HG03342 (cell line): ENCODE measurements around the gene GCNT3.
"Not testable (repeated sequence)": the region's sequence is repeated elsewhere in the genome, so short reads cannot be mapped to it uniquely, and the experiment has no call there.

Experiments used
- ATAC-seq: cut with Tn5 transposase; IDR thresholded peaks from one replicate; pipeline ENCODE4 v1.9.1; 2021; ENCODE audit warnings: mild to moderate bottlenecking, moderate library complexity; ENCODE audit not compliant: unreplicated experiment

GCNT3 gene

DNA sequence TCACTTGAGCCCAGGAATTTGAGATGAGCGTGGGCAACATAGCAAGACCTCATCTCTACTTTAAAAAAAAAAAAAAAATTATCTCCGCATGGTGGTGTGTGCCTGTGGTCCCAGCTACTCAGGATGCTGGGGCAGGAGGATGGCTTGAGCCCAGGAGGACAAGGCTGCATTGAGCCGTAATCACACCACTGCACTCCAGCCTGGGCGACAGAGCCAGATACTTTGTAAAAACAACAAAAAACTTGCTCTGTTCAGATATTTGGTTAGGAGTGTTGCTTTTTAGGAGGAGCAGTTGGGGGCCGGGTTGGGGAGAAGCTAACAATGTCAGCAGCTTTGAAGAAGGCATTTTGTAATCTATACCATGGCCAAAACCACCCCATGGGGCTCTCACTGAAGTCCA lies 4.1 kb downstream of the GCNT3 start:
- no peak for ATAC-seq

DNA sequence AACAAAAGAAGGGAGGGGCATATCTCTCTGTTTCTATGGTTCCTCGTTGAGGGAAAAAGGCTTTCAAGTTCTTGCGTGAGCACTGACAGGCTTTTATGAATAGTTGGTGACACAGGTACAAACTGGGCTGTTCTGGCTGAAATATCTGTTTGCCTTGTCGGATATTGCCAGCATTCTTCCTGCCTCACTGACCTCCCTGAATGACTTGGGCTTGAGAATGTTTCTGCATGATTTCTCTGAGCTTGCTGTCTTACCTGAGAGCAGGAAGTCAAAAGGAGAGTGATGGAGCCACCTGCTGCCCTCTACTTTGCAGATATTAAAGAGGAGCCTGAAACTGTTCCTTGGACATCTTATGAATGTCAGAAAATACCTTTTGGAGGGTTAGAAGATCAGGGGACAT lies 4.8 kb downstream of the GCNT3 start:
- no peak for ATAC-seq

DNA sequence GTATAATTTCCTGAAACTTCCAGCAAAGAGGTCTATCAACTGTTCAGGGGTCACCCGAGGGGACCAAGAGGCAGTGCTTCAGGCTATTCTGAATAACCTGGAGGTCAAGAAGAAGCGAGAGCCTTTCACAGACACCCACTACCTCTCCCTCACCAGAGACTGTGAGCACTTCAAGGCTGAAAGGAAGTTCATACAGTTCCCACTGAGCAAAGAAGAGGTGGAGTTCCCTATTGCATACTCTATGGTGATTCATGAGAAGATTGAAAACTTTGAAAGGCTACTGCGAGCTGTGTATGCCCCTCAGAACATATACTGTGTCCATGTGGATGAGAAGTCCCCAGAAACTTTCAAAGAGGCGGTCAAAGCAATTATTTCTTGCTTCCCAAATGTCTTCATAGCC lies 6.8 kb downstream of the GCNT3 start:
- ATAC-seq = no peak

DNA sequence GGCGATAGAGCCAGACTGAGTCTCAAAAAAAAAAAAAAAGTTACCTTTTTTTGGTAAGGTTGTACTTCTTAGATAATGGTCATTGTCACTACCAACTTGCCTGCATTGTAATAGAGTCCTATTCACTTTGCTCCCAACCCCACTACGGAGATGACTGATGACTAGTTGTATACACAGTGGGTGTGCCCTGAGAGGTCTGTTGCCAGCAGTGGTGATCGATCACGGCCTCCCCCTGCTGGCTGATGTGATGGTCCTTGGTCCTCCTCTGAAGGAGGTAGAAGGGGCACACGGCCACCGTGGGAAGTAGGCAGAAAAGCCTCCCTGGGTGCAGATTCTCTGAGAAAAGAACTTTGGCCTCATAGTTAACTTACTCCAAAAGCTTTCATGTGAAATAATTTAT lies 10.7 kb downstream of the GCNT3 start:
- ATAC-seq = no peak

DNA sequence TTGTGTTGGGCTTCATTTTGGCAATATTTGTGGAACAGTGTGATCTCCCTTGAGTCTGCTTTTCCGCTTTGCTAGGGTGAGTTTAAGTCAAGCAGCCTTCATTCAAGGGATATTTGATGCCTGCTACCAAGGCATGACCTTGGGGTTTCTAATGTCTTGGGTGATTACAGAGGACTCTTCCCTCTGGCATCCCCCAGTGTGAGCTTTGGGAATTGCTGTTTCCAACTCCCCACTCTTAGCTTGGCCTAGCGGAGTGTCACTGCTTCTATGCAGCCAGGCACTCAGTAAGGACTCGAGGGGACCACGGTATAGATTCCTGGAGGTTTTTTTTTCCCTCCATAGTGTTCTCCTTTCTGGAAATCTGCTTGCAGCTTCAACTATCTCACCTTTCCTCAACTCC lies 21.1 kb downstream of the GCNT3 start:
- ATAC-seq = no peak

DNA sequence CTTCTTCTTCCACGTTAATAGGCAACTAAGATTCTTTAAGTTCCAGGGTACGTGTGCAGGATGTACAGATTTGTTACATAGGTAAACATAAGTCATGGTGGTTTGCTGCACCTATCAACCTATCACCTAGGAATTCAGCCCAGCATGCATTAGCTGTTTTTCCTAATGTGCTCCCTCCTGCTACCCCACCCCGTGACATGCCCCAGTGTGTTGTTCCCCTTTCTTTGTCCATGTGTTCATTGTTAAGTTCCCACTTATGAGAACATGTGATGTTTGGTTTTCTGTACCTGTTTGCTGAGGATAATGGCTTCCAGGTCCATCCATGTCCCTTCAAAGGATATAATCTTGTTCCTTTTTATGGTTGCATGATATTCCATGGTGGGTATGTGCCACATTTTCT lies 24.6 kb downstream of the GCNT3 start:
- no peak for ATAC-seq

DNA sequence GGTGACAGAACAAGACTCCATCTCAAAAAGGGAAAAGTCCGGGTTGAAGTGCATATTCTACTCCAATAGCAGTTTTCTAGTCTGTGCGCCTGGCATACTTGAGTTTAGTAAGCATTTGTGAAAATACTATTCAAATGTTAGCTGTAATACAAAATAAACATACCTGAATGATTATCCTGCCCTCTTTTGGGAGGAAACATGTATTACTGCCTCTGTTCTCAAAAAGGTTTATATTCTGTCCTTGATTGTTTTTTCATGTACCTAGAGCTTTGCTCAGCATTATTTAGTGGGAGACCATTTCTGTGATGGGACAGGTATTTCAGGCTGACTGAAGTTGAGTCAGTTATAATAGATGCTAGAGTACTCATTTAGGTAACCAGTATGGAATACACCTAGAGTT lies 25.9 kb downstream of the GCNT3 start:
- not testable (repeated sequence) for ATAC-seq

DNA sequence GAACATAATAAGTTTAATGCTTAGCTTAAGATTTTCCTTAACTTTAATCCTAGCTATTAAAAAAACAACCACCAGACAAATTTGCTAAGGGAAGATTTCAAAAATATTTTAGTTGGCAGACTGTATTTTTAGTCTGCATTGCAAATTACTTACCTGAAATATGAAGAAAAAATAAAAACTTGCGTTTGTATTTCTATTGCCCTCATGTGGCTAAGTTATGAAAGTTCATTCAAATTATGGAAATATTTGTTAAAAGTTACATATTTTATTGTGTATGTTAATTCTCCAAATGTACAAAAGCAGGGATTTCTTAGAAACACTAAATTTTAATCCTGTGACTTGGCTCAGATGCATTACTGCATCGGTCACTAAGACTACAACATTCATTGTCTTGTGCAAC lies 30.8 kb downstream of the GCNT3 start:
- ATAC-seq = no peak

DNA sequence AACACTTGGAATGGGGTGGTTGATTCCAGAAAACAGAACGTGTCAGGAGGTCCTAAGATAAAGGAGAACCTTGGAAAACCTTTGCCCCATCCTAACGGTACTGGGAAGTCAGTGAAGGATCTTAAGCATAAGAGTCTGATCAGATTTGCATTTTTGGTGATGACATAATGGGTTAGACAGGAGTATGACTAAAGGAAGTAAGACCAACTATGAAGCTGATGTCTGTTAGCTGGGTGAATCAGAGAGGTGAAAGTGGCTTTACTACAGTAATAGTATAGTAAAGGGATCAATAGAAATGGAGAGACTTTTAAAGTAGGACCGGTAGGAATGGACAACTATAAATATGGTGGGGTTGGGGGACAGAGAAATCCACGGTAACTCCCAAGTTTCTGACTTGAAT lies 33.2 kb downstream of the GCNT3 start:
- ATAC-seq = no peak

DNA sequence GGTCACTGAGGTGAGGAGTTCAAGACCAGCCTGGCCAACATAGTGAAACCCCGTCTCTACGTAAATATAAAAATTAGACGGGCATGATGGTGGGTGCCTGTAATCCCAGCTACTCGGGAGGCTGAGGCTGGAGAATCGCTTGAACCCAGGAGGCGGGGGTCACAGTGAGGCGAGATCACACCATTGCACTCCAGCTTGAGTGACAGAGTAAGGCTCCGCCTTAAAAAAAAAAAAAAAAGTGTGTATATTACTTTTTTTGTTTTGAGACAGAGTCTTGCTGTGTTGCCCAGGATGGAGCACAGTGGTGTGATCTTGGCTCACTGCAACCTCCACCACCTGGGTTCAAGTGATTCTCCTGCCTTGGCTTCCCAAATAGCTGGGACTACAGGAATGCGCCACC lies 34.2 kb downstream of the GCNT3 start:
- ATAC-seq = not testable (repeated sequence)

DNA sequence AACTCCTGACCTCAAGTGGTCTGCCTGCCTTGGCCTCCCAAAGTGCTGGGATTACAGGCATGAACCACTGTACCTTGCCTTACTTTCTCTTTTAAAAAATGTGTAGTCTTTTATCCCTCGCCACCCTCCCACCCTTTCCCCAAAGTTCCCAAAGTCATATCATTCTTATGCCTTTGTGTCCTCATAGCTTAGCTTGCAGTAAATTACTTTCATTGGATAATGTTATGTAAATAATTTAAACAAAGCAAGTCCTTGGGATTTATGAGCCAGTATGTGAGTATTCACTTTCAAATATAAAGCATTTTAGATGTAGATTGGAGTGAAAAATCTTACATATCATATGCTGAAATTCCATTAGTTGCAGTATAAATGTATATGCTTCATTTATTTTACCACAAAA lies 34.7 kb downstream of the GCNT3 start:
- ATAC-seq = no peak

DNA sequence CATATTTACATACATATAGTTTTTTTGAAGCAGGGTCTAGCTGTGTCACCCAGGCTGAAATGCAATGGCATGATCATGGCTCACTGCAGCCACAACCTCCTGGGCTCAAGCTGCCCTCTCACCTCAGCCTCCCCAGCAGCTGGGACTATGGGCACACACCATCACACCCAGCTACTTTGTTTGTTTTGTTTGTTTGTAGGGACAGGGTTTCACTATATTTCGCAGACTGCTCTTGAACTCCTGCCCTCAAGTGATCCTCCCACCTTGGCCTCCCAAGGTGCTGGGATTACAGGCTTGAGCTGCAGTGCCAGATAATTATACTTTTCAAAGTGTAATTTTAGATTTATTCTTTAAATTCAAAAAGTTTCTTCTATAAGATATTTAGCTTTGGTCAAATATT lies 35.5 kb downstream of the GCNT3 start:
- no peak for ATAC-seq

DNA sequence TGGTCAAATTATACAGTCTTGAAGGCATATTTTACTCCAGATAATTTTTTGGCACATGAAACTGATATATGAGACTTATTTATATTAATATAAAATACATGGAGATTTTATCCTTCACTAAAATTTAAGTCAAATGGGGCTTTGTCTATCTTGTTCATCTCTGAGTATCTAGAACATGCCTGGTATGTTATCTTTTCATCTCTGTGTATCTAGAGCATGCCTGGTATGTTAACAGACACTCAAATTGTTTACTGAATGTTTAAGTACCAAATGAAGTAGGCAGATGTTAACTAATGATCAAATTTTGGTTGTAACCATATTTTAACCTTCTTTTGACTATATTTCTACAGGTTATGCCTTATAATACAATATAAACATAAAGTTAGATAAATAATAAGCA lies 38.0 kb downstream of the GCNT3 start:
- ATAC-seq = no peak

DNA sequence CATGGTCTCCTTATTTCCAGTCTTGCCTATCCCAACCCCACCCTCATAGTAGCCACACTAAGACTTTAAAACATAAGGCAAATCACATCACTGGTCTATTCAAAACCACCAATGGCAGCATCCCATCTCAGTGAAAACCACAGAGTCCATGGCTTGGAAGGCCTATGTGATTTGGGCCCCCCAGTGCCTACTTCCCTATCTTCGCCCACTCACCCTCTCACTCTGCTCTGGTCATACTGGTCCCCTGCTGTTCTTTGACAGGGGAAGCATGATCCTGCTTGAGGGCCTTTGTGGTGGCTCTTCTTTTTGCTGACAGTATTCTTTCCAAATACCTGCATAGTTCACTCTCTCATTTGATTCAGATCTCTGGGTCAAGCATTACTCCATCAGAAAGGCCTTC lies 42.5 kb downstream of the GCNT3 start:
- ATAC-seq = no peak

DNA sequence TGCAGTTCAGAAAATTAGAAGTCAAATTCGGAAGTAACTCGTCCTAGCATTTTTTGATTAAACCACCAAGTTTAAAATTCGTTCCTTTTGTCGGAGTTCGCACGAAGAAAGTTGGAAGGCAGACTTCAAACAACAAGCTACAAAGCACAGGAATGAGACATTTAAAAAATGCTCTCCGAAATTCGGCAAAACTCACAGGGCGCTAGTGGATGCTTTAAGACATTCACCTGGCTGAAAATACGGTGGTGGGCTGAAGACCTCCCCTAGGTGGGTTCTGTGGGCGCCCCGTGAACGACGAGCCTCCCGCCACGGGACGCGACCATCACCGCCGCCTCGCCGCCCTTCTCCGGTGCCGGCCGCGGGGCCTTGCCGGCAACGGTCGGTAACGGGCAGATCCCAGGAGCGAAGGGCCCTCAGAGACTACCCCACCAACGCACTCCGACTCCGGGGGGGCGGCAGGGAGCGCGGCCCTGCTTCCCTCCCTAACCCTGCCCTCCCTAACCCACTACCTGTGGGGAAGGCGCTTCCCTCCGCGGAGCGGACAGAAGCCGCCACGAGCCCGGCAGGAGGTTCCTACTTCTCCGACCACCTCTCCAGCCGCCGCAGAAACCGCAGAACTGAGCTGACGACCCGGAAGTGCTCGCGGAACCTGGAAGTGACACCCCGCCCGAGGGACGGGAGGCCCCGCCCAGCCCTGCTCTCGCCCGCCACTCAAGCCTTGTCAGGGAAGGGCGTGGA lies 45.5 kb downstream of the GCNT3 start, which contains the start of gene GTF2A2:
TSS of gene GTF2A2 (minus strand) at position 619 of the 738 bp plus-strand sequence. CDS start 5,238 bp downstream, outside the sequence.
- ATAC-seq = peak; percentile 98

DNA sequence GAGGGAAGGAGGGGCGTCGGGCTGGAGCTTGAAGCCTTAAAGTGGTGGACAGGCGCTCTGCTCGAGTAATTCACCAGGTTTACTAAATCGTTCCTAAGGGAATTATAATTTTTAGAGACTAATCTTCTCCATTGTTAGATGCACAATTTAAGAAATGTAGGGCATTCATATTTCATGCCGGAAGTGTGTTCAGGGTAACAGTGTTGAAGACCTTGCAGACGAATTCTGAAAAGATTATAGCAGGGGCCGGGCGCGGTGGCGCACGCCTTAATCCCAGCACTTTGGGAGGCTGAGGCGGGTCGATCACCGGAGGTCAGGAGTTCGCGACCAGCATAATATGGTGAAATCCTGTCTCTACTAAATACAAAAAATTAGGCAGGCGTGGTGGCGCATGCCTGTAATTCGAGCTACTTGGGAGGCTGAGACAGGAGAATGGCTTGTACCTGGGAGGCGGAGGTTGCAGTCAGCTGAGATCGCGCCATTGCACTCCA lies 46.1 kb downstream of the GCNT3 start:
- ATAC-seq = peak; percentile 1

DNA sequence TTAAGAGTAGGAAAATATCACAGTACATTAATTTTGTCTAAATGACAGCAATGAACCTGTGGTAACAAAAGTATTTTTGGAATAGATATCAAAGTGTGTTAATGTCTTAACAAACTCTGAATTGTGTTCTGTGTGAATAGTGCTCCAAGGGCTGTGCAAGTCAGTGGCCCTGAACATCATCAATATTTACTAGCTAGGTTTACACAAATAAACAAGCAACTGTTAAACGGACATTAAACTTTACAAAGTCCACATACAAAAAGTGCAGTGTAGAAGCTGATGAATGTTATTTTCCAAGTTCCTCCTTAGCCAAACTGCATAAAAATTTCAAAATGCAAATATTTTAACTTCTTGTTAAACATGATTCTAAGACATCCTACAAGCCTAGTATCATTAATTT lies 47.8 kb downstream of the GCNT3 start:
- no peak for ATAC-seq

DNA sequence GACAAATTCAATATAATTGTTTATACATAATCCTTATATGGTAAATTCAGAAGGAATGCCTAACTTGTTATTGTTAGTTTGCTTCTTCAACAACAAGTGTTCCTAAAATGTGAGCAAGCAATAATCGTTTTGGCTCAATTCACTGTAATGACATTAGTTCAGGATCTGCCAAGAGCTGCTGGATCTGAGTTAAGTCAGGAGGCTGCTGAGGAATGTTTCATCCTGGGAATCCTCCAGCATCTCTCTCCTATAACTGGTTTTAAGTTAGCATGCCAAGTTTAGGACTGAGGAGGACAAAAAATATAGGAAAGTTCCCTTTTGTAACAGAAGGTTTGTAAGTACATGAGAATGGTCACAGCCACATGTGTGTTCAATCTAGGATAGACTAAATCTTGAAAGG lies 50.7 kb downstream of the GCNT3 start:
- no peak for ATAC-seq

DNA sequence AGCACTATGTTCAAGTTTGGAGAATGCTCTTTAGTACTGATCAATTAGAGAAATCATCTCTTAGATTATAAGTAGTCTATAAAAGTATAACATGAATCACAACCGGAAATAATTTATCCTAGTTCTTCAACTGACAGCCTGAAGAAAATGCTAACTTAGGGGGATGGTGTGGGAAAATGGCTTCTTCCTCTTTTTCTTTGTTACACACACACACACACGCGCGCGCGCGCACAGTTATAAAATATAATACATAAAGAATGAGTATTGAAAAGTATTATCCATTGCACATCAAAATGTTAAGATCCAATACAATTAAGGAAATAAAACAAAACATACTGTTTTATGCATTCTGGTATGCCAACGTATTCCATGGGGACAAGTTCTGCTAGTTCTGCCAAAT lies 57.0 kb downstream of the GCNT3 start:
- no peak for ATAC-seq
